H9 (cell line): ENCODE measurements around the gene AKAP1. TPM values are rescaled to one million over a fixed set of nuclear protein-coding genes. Genes with fewer than 3 reads are reported as not detected.
A peak's percentile ranks its signal among the peaks of the same experiment; 100 is the strongest.

Source experiments
- DNase-seq: peaks from one replicate; pipeline ENCODE4 v3.0.0-alpha.2; 2017
- H2AFZ ChIP-seq: one replicate; pipeline ENCODE4 v1.6.1; 2013; ENCODE audit warnings: mild to moderate bottlenecking, low read length, control low read depth, moderate library complexity
- H2AK5ac ChIP-seq: 2 replicates; pipeline ENCODE4 v1.6.1; 2013; ENCODE audit warnings: low read length, control low read depth, mixed read lengths; ENCODE audit not compliant: insufficient read length
- H2BK120ac ChIP-seq: one replicate; pipeline ENCODE4 v1.6.1; 2013; ENCODE audit warnings: low read depth, mild to moderate bottlenecking, low read length, control low read depth, inconsistent platforms; ENCODE audit not compliant: poor library complexity, severe bottlenecking
- H2BK12ac ChIP-seq: 2 replicates; pipeline ENCODE4 v1.6.1; 2013; ENCODE audit warnings: low read length, control low read depth, mixed read lengths, low read depth; ENCODE audit not compliant: insufficient read length
- H2BK15ac ChIP-seq: 2 replicates; pipeline ENCODE4 v1.6.1; 2013; ENCODE audit warnings: low read depth, low read length, control low read depth
- H2BK20ac ChIP-seq: one replicate; pipeline ENCODE4 v1.6.1; 2013; ENCODE audit warnings: low read depth, mild to moderate bottlenecking, low read length, control low read depth, inconsistent platforms; ENCODE audit not compliant: poor library complexity, severe bottlenecking
- H2BK5ac ChIP-seq: 2 replicates; pipeline ENCODE4 v1.6.1; 2013; ENCODE audit warnings: low read length, control low read depth, mixed read lengths; ENCODE audit not compliant: insufficient read length
- H3K14ac ChIP-seq: 2 replicates; pipeline ENCODE4 v1.6.1; 2013; ENCODE audit warnings: low read length, control low read depth; ENCODE audit not compliant: insufficient read depth
- H3K18ac ChIP-seq: 2 replicates; pipeline ENCODE4 v1.6.1; 2013; ENCODE audit warnings: low read depth, mild to moderate bottlenecking, mixed read lengths, low read length, control low read depth; ENCODE audit not compliant: insufficient read length
- H3K23ac ChIP-seq: 2 replicates; pipeline ENCODE4 v1.6.1; 2013; ENCODE audit warnings: low read length, control low read depth, mixed read lengths, low read depth; ENCODE audit not compliant: insufficient read length
- H3K23me2 ChIP-seq: 2 replicates; pipeline ENCODE4 v1.6.1; 2013; ENCODE audit warnings: low read depth, mild to moderate bottlenecking, mixed read lengths, low read length, control low read depth; ENCODE audit not compliant: insufficient read length, poor library complexity, severe bottlenecking
- H3K27ac ChIP-seq: 2 replicates; pipeline ENCODE4 v1.5.1; 2013; ENCODE audit warnings: low read length, control low read depth, mixed read lengths, low read depth; ENCODE audit not compliant: insufficient read length
- H3K27me3 ChIP-seq: 2 replicates; pipeline ENCODE4 v1.6.1; 2013; ENCODE audit warnings: low read length, control low read depth, inconsistent platforms; ENCODE audit not compliant: insufficient read depth
- H3K4ac ChIP-seq: 2 replicates; pipeline ENCODE4 v1.6.1; 2013; ENCODE audit warnings: low read depth, mild to moderate bottlenecking, control low read depth, inconsistent platforms, low read length, moderate library complexity
- H3K4me1 ChIP-seq: 2 replicates; pipeline ENCODE4 v1.6.1; 2013; ENCODE audit warnings: low read length, control low read depth, inconsistent platforms; ENCODE audit not compliant: insufficient read depth
- H3K4me2 ChIP-seq: 2 replicates; pipeline ENCODE4 v1.6.1; 2013; ENCODE audit warnings: low read length, control low read depth, mixed read lengths; ENCODE audit not compliant: insufficient read length, insufficient read depth
- H3K56ac ChIP-seq: 2 replicates; pipeline ENCODE4 v1.6.1; 2013; ENCODE audit warnings: low read depth, mild to moderate bottlenecking, mixed read lengths, low read length, control low read depth; ENCODE audit not compliant: insufficient read length
- H3K79me1 ChIP-seq: 2 replicates; pipeline ENCODE4 v1.6.1; 2013; ENCODE audit warnings: low read depth, mild to moderate bottlenecking, moderate library complexity, low read length, control low read depth, inconsistent platforms; ENCODE audit not compliant: insufficient read depth, poor library complexity, severe bottlenecking
- H3K79me2 ChIP-seq: 2 replicates; pipeline ENCODE4 v1.6.1; 2013; ENCODE audit warnings: low read length, control low read depth, inconsistent platforms; ENCODE audit not compliant: insufficient read depth
- H3K9ac ChIP-seq: 2 replicates; pipeline ENCODE4 v1.6.1; 2013; ENCODE audit warnings: low read length, control low read depth, mixed read lengths; ENCODE audit not compliant: insufficient read length; ENCODE audit errors: extremely low read depth
- H3K9me3 ChIP-seq: one replicate; pipeline ENCODE4 v1.6.1; 2013; ENCODE audit warnings: low read depth, low read length, inconsistent platforms; ENCODE audit not compliant: control insufficient read depth
- H3T11ph ChIP-seq: one replicate; pipeline ENCODE4 v1.6.1; 2013; ENCODE audit warnings: mild to moderate bottlenecking, low read length, control low read depth, inconsistent platforms
- H4K20me1 ChIP-seq: one replicate; pipeline ENCODE4 v1.6.1; 2013; ENCODE audit not compliant: control insufficient read depth, insufficient read length, insufficient read depth
- H4K5ac ChIP-seq: 2 replicates; pipeline ENCODE4 v1.6.1; 2013; ENCODE audit warnings: low read depth, mild to moderate bottlenecking, mixed read lengths, low read length, control low read depth; ENCODE audit not compliant: insufficient read length
- H4K8ac ChIP-seq: replicated peaks from 2 replicates; pipeline ENCODE4 v1.6.1; 2013; ENCODE audit warnings: low read length, control low read depth, mixed read lengths, low read depth; ENCODE audit not compliant: insufficient read length
- H4K91ac ChIP-seq: 2 replicates; pipeline ENCODE4 v1.6.1; 2013; ENCODE audit warnings: low read depth, mild to moderate bottlenecking, moderate library complexity, mixed read lengths, low read length, control low read depth; ENCODE audit not compliant: insufficient read length
- H3K27ac Mint-ChIP-seq, 3 experiments: 2 replicates in 2 of 3; 3 replicates in 1 of 3; pipeline ENCODE4 v1.8.0; 2020 to 2021; ENCODE audit warnings: mixed read lengths in 3 of 3, mild to moderate bottlenecking in 1 of 3, moderate library complexity in 1 of 3
- H3K27me3 Mint-ChIP-seq: 2 replicates; pipeline ENCODE4 v1.8.0; 2021; ENCODE audit warnings: low read depth, mild to moderate bottlenecking, moderate library complexity, mixed read lengths
- H3K36me3 Mint-ChIP-seq, 3 experiments: 2 replicates in 2 of 3; 3 replicates in 1 of 3; pipeline ENCODE4 v1.8.0; 2020 to 2021; ENCODE audit warnings: low read depth in 3 of 3, mixed read lengths in 3 of 3; ENCODE audit not compliant: insufficient read depth in 1 of 3
- H3K4me1 Mint-ChIP-seq, 2 experiments: 2 replicates each; pipeline ENCODE4 v1.8.0; 2020; ENCODE audit warnings: mixed read lengths in 2 of 2
- H3K4me3 Mint-ChIP-seq, 2 experiments: 2 replicates in 1 of 2; 3 replicates in 1 of 2; pipeline ENCODE4 v1.8.0; 2020 to 2021; ENCODE audit warnings: mild to moderate bottlenecking in 2 of 2, mixed read lengths in 2 of 2, moderate library complexity in 1 of 2
- H3K9me3 Mint-ChIP-seq, 2 experiments: 2 replicates in 1 of 2; 3 replicates in 1 of 2; pipeline ENCODE4 v1.8.0; 2020; ENCODE audit warnings: mild to moderate bottlenecking in 2 of 2, mixed read lengths in 2 of 2, moderate library complexity in 1 of 2
- CTCF ChIP-seq: fragments of 200-600 bp; sonication (generic); conservative IDR thresholded peaks from 3 replicates; pipeline ENCODE4 v1.8.0; 2021; ENCODE audit warnings: antibody characterized with exemption, mild to moderate bottlenecking
- WGBS: extraction: QIAGEN DNeasy Blood & Tissue Kit; methylation state at CpG from one replicate; pipeline ENCODE4 v1.1.7; 2013; ENCODE audit warnings: missing lambda C conversion rate, low lambda C conversion rate, mixed read lengths; ENCODE audit not compliant: insufficient read length; ENCODE audit errors: extremely low coverage; 5-methylcytosine and 5-hydroxymethylcytosine counted together
- total RNA-seq: library from RNA; stranded (reverse); gene quantifications from 2 replicates; pipeline ENCODE4 v1.2.1, GENCODE V29; 2021

The AKAP1 gene
- total RNA-seq, 1 experiment from 2014 or later = 61.2 TPM

DNA sequence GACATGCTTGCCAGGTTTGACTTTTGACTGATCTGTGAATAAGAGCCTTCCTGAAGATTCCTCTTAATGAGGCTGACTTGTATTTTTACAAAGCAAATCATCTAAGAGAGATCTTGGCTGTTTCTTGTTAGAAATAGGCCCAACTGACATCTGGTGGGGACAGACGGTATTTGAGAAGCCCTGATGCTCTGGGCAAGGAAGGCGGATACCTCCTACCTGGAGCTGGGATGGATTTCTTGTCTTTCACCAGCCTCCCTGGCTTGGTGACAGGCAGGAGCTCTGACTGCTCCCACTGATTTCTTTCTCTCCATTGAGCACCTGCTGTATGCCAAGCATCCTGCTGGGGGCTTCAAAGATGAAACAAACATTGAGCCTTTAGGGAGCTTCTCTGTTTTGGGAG lies 40.4 kb downstream of the AKAP1 start:
- H2BK12ac ChIP-seq = no peak overlapping the region
- H2AFZ ChIP-seq = no peak overlapping the region
- H3K23me2 ChIP-seq = no peaks in the 10 kb centered on the region
- no peak overlapping the region for H2BK15ac ChIP-seq
- no peak overlapping the region for H3K4me2 ChIP-seq
- Mint-ChIP-seq H3K27ac (no peak overlapping the region), H3K4me3 (no peak overlapping the region), H3K36me3 (peaks cover 18 to 49% (median 30%) of the 10 kb centered on the region in 3 experiments), H3K9me3 (no peaks in the 10 kb centered on the region), H3K27me3 (peaks cover 1% of the 10 kb centered on the region; the same call in 1 of the 2 replicates), H3K4me1 (peaks cover 0 to 3% of the 10 kb centered on the region in 2 experiments; a peak in 2 of 4 replicates)
- no peak overlapping the region for H4K8ac ChIP-seq
- no peaks in the 10 kb centered on the region for H3K79me1 ChIP-seq
- H3T11ph ChIP-seq = no peak overlapping the region
- H3K18ac ChIP-seq = no peak overlapping the region
- no peak overlapping the region for H4K5ac ChIP-seq
- no peak overlapping the region for H3K14ac ChIP-seq
- no peak overlapping the region for H3K4ac ChIP-seq
- no peak overlapping the region for H2BK120ac ChIP-seq
- no peak overlapping the region for H3K23ac ChIP-seq
- no peaks in the 10 kb centered on the region for H3K9me3 ChIP-seq
- no peak overlapping the region for H4K91ac ChIP-seq
- no peak overlapping the region for H3K56ac ChIP-seq
- no peaks in the 10 kb centered on the region for H3K4me1 ChIP-seq
- H3K79me2 ChIP-seq = no peaks in the 10 kb centered on the region
- H3K27ac ChIP-seq = no peak overlapping the region
- WGBS = no CpG with 5 or more reads among the region's 2 CpGs
- H4K20me1 ChIP-seq = no peaks in the 10 kb centered on the region
- H3K9ac ChIP-seq = no peak overlapping the region
- 0 out of 3 replicates have a peak, but pooled peaks have one; percentile 21 for TF ChIP-seq CTCF
- H2BK20ac ChIP-seq = no peak overlapping the region
- DNase-seq = no peak
- no peak overlapping the region for H2AK5ac ChIP-seq
- H2BK5ac ChIP-seq = no peak overlapping the region
- no peaks in the 10 kb centered on the region for H3K27me3 ChIP-seq
